ENCODE data around the gene MAJIN. TPM values are rescaled to one million over a fixed set of nuclear protein-coding genes. Genes with fewer than 3 reads are reported as not detected.

The MAJIN gene
- total RNA-seq, 4 donors from 2014 or later = not detected

DNA sequence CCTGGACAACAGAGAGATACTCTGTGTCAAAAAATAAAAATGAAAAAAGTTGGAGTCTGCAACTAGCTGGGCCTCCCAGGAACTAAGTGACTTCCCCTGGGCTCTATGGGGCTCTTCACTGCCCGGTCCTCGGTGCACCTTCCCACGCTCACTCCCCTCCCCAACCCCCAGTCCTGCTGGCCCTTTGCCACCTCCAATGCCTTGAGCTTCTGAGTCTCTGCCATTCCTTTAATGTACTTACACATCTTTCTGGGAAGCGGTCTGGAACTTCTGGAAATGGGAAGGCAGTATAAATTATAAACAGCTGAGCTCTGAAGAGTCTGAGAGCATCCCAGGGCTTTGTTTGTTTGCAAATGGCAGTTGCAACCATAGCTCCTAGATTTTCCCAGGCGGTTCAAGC, 30.8 kb upstream of the MAJIN start:
- H3K9me3 ChIP-seq = no peaks in the 10 kb centered on the region
- TF ChIP-seq EP300 (IDR thresholded peaks at IDR 0.05) (no peak), POLR2A (IDR thresholded peaks at IDR 0.05; ENCODE audit: low read depth) (no peak), POLR2AphosphoS5 (IDR thresholded peaks at IDR 0.05) (no peak)
- TF ChIP-seq, protein P1, sequence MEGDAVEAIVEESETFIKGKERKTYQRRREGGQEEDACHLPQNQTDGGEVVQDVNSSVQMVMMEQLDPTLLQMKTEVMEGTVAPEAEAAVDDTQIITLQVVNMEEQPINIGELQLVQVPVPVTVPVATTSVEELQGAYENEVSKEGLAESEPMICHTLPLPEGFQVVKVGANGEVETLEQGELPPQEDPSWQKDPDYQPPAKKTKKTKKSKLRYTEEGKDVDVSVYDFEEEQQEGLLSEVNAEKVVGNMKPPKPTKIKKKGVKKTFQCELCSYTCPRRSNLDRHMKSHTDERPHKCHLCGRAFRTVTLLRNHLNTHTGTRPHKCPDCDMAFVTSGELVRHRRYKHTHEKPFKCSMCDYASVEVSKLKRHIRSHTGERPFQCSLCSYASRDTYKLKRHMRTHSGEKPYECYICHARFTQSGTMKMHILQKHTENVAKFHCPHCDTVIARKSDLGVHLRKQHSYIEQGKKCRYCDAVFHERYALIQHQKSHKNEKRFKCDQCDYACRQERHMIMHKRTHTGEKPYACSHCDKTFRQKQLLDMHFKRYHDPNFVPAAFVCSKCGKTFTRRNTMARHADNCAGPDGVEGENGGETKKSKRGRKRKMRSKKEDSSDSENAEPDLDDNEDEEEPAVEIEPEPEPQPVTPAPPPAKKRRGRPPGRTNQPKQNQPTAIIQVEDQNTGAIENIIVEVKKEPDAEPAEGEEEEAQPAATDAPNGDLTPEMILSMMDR (IDR thresholded peaks at IDR 0.05) = no peak
- no peaks in the 10 kb centered on the region for H3K27me3 ChIP-seq
- no peaks in the 10 kb centered on the region for H3K36me3 ChIP-seq
- intact Hi-C loops (cut with DNase I) = no loop called here
- DNase-seq (ENCODE audit: extremely low spot score) = no peak
- H3K4me3 ChIP-seq = no peak overlapping the region
- H3K27ac ChIP-seq (replicated peaks in 1 of 4) = no peak overlapping the region
- peaks cover 0 to 5% (median 0%) of the 10 kb centered on the region in 4 donors for H3K4me1 ChIP-seq
- 59% methylated on average over 5 of the region's 5 CpGs for WGBS

GRCh38 chr11:64999478-64999877, 27.6 kb upstream of the MAJIN start:
- intact Hi-C loops (cut with DNase I) = no loop called here
- WGBS = 100% methylated on average over 1 of the region's 1 CpG
- H3K27ac ChIP-seq (replicated peaks in 1 of 4) = no peak overlapping the region

GRCh38 chr11:64998690-64999431, 27.0 kb upstream of the MAJIN start:
- Histone ChIP-seq H3K27me3 (no peaks in the 10 kb centered on the region), H3K9me3 (no peaks in the 10 kb centered on the region), H3K36me3 (peaks cover 0 to 4% (median 0%) of the 10 kb centered on the region in 4 donors), H3K4me1 (peaks cover 10 to 27% (median 18%) of the 10 kb centered on the region in 4 donors), H3K27ac (replicated peaks in 1 of 4) (no peak overlapping the region), H3K4me3 (no peak overlapping the region)
- intact Hi-C loops (cut with DNase I) = no loop called here
- TF ChIP-seq EP300 (IDR thresholded peaks at IDR 0.05) (no peak), POLR2A (IDR thresholded peaks at IDR 0.05; ENCODE audit: low read depth) (no peak), POLR2AphosphoS5 (IDR thresholded peaks at IDR 0.05) (no peak)
- TF ChIP-seq, protein P1 (IDR thresholded peaks at IDR 0.05) = no peak
- DNase-seq (ENCODE audit: extremely low spot score) = no peak
- WGBS = 80% methylated on average over 7 of the region's 9 CpGs

More at GRCh38 chr11:64999478-64999877, 27.6 kb upstream of the MAJIN start:
- TF ChIP-seq POLR2AphosphoS5 (IDR thresholded peaks at IDR 0.05) (no peak), POLR2A (IDR thresholded peaks at IDR 0.05; ENCODE audit: low read depth) (no peak), EP300 (IDR thresholded peaks at IDR 0.05) (no peak)
- TF ChIP-seq, protein P1 (IDR thresholded peaks at IDR 0.05) = no peak
- Histone ChIP-seq H3K27me3 (no peaks in the 10 kb centered on the region), H3K36me3 (no peaks in the 10 kb centered on the region), H3K4me1 (peaks cover 10 to 27% (median 18%) of the 10 kb centered on the region in 4 donors), H3K4me3 (no peak overlapping the region), H3K9me3 (no peaks in the 10 kb centered on the region)
- no peak for DNase-seq (ENCODE audit: extremely low spot score)

DNA sequence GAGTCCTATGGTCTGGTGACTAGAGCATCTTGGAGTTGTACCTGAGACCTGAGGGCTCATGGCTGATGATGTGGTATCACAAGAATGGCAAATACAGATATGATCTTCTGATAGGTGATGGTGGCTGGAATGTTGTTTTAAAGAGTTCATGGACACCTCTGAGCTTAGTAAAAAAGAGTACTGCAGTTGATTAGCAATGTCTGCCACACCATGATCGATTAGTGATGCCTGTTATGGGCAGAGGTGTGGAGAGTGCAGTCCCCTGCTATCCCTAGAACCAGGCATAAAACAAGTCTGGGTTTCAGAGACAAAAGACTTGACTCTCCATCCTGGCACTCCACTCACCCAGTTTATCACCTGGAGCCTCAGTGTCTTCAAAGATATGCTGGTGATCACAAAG, 26.2 kb upstream of the MAJIN start:
- Histone ChIP-seq H3K27me3 (no peaks in the 10 kb centered on the region), H3K36me3 (peaks cover 0 to 6% (median 0%) of the 10 kb centered on the region in 4 donors), H3K9me3 (no peaks in the 10 kb centered on the region), H3K4me3 (no peak overlapping the region), H3K4me1 (peaks cover 12 to 27% (median 18%) of the 10 kb centered on the region in 4 donors), H3K27ac (replicated peaks in 1 of 4) (no peak overlapping the region)
- 85% methylated on average over 1 of the region's 1 CpG for WGBS
- no peak for TF ChIP-seq POLR2A (IDR thresholded peaks at IDR 0.05; ENCODE audit: low read depth)
- TF ChIP-seq EP300 (IDR thresholded peaks at IDR 0.05) = no peak
- TF ChIP-seq, protein P1 (IDR thresholded peaks at IDR 0.05) = no peak
- no peak for TF ChIP-seq POLR2AphosphoS5 (IDR thresholded peaks at IDR 0.05)
- intact Hi-C loops (cut with DNase I) = no loop called here
- no peak for DNase-seq (ENCODE audit: extremely low spot score)

All from esophagus muscularis mucosa (tissue), 4 donors.